ENCODE measurements around the gene LAG3.

LAG3 gene

GRCh38 chr12:6790496-6791150, 18.3 kb downstream of the LAG3 start:
- DNase-seq, result no peak

- no peak for DNase-seq
These were observed 19.7 kb downstream of the LAG3 start for GRCh38 chr12:6791931-6792520.

- no peak for DNase-seq
These were observed 20.3 kb downstream of the LAG3 start for GRCh38 chr12:6792522-6793201.

- no peak for DNase-seq
These were observed 22.8 kb downstream of the LAG3 start for GRCh38 chr12:6795088-6795487.

GRCh38 chr12:6796576-6796975, 24.3 kb downstream of the LAG3 start:
- DNase-seq, result no peak

GRCh38 chr12:6799147-6799546, 26.8 kb downstream of the LAG3 start:
- no peak for DNase-seq

GRCh38 chr12:6807170-6807569, 34.9 kb downstream of the LAG3 start:
- DNase-seq, result no peak

GRCh38 chr12:6809056-6809455, 36.7 kb downstream of the LAG3 start:
- no peak for DNase-seq

GRCh38 chr12:6810758-6811157, 38.4 kb downstream of the LAG3 start:
- DNase-seq, result no peak

GRCh38 chr12:6813363-6813762, 41.0 kb downstream of the LAG3 start:
- no peak for DNase-seq

GRCh38 chr12:6816598-6816997, 44.3 kb downstream of the LAG3 start:
- no peak for DNase-seq

- DNase-seq, result no peak
These were observed 44.8 kb downstream of the LAG3 start for GRCh38 chr12:6817098-6817497.

- no peak for DNase-seq
These were observed 45.4 kb downstream of the LAG3 start for GRCh38 chr12:6817662-6818157.

- DNase-seq, result no peak
These were observed 45.9 kb downstream of the LAG3 start for GRCh38 chr12:6818222-6818621.

GRCh38 chr12:6818645-6819044, 46.3 kb downstream of the LAG3 start:
- DNase-seq, result no peak

- DNase-seq, result no peak
These were observed 47.0 kb downstream of the LAG3 start for GRCh38 chr12:6819106-6820030.

- DNase-seq, result no peak
These were observed 47.8 kb downstream of the LAG3 start for GRCh38 chr12:6820166-6820565.

GRCh38 chr12:6821591-6822425, 49.5 kb downstream of the LAG3 start, which contains the start of gene GPR162:
Gene GPR162, plus strand, starts transcription at chr12:6821821. Its CDS starts 2,078 bp downstream, at chr12:6823899.
- DNase-seq, result no peak

GRCh38 chr12:6822426-6823135, 50.3 kb downstream of the LAG3 start:
- no peak for DNase-seq

GRCh38 chr12:6823182-6824084, 51.1 kb downstream of the LAG3 start:
- no peak for DNase-seq

Data from NCI-H1048 (cell line).